ENCODE data around the gene KRTAP10-9. TPM values are rescaled to one million over a fixed set of nuclear protein-coding genes. Genes with fewer than 3 reads are reported as not detected.
A peak's percentile ranks its signal among the peaks of the same experiment; 100 is the strongest.

Gene KRTAP10-9
- total and polyA plus RNA-seq, 2 of the 8 experiments (the other 6 are each of a cell fraction or from before 2014, with no cell fraction given) = not detected

- Histone ChIP-seq H3K18ac (ENCODE audit: extremely low read depth, low read length) (peak overlapping the region; percentile 17; the same call in 1 of the 2 replicates), H2BK12ac (ENCODE audit: low read depth, low read length) (peak overlapping the region; percentile 96), H3K4me3 (ENCODE audit: extremely low read depth in 1 of 4, insufficient read depth in 2 of 4, low read depth in 3 of 4, low read length in 4 of 4) (no peak overlapping the region), H3K4me2 (ENCODE audit: insufficient read depth in 1 of 2, low read depth in 2 of 2, low read length in 2 of 2) (no peak overlapping the region), H3K27me3 (replicated peaks in 1 of 4; ENCODE audit: control insufficient read depth in 3 of 4, extremely low read depth in 1 of 4, insufficient read depth in 3 of 4, low read length in 3 of 4) (no peaks in the 10 kb centered on the region), H3K23ac (ENCODE audit: insufficient read length) (no peak overlapping the region), H3K4ac (replicated peaks; ENCODE audit: insufficient read length, low read depth, low read length) (peak overlapping the region; percentile 12), H3K36me3 (ENCODE audit: control insufficient read depth in 2 of 4, insufficient read depth in 4 of 4, low read length in 3 of 4) (no peaks in the 10 kb centered on the region), H2BK120ac (replicated peaks; ENCODE audit: low read depth, low read length) (peak overlapping the region; percentile 96), H3K27ac (ENCODE audit: low read depth, low read length) (no peak overlapping the region), H2BK5ac (ENCODE audit: low read depth, low read length) (peak overlapping the region; percentile 72), H3K4me1 (replicated peaks in 1 of 4; ENCODE audit: control insufficient read depth in 3 of 4, insufficient read depth in 4 of 4, low read length in 3 of 4) (peaks cover 2 to 20% (median 10%) of the 10 kb centered on the region in 4 experiments), H3K79me1 (ENCODE audit: low read depth, low read length) (no peaks in the 10 kb centered on the region), H4K8ac (ENCODE audit: extremely low read depth, insufficient read depth, low read length) (no peak overlapping the region), H4K5ac (ENCODE audit: insufficient read length, low read depth, low read length) (no peak overlapping the region), H2BK20ac (ENCODE audit: low read length) (peak overlapping the region; percentile 96), H3K56ac (replicated peaks; ENCODE audit: insufficient read length, low read depth, low read length) (no peak overlapping the region), H2AK5ac (ENCODE audit: low read depth, low read length) (peak overlapping the region; percentile 25; the same call in 1 of the 2 replicates), H4K91ac (replicated peaks; ENCODE audit: insufficient read length, low read length) (peak overlapping the region; percentile 52), H3K9ac (replicated peaks in 1 of 4; ENCODE audit: extremely low read depth in 1 of 4, low read depth in 3 of 4, low read length in 3 of 4) (no peak overlapping the region; a peak in 1 of 7 replicates), H3K79me2 (ENCODE audit: control insufficient read depth in 1 of 2, insufficient read depth in 2 of 2, low read length in 2 of 2) (no peaks in the 10 kb centered on the region), H2BK15ac (ENCODE audit: low read length) (peak overlapping the region; percentile 83), H4K20me1 (replicated peaks in 1 of 2; ENCODE audit: control insufficient read depth in 1 of 2, insufficient read depth in 2 of 2, low read length in 2 of 2) (no peaks in the 10 kb centered on the region), H3K9me3 (ENCODE audit: insufficient read depth in 2 of 2, low read depth in 1 of 2, low read length in 1 of 2) (no peaks in the 10 kb centered on the region), H2AFZ (ENCODE audit: low read length) (no peak overlapping the region), H3K14ac (ENCODE audit: insufficient read length) (no peak overlapping the region), H3K23me2 (ENCODE audit: low read depth, low read length) (0 out of 2 replicates have a peak, but pooled peaks cover 4% of the 10 kb centered on the region)
- POLR2A ChIA-PET (ENCODE audit: partially characterized antibody) = interaction anchor here (0.8 kb wide), 1 partner anchor 79 kb away, joined by 3 read pairs; no protein-coding TSS in a partner anchor
- CTCF ChIA-PET (ENCODE audit: partially characterized antibody) = interaction anchor here (0.8 to 1.4 kb wide), 4 partner anchors 15 to 197 kb away, joined by 3 to 5 read pairs (median 4); partner anchors contain the start of gene KRTAP10-5
- FAIRE-seq (no peak), DNase-seq (ENCODE audit: low read depth in 1 of 2, low spot score in 2 of 2) (peak in 1 of 2 experiments; percentile 39)
- TF ChIP-seq RAD21 (IDR thresholded peaks at IDR 0.05 in 1 of 2, conservative IDR thresholded peaks at IDR 0.05 in 1 of 2; ENCODE audit: low read depth in 2 of 2, low read length in 2 of 2) (no peak), TAF7 (optimal IDR thresholded peaks at IDR 0.05; ENCODE audit: borderline replicate concordance, low read depth, low read length) (no peak), YY1 (IDR thresholded peaks at IDR 0.05; ENCODE audit: low read depth, low read length) (no peak), BRCA1 (IDR thresholded peaks at IDR 0.05; ENCODE audit: low read depth, low read length) (no peak), RNF2 (IDR thresholded peaks at IDR 0.05; ENCODE audit: borderline replicate concordance, low read depth, low read length, missing control alignments, poor library complexity, severe bottlenecking) (no peak), EGR1 (IDR thresholded peaks at IDR 0.05; ENCODE audit: borderline replicate concordance, low read depth, low read length) (no peak)
- 94% methylated on average over 9 of the region's 9 CpGs; no CpG with 5 or more reads in 1 of the 2 experiments for WGBS, 2 experiments (ENCODE audit: extremely low coverage in 1 of 2, insufficient coverage in 1 of 2, insufficient read length in 1 of 2, insufficient replicate concordance in 2 of 2, low coverage in 1 of 2, low lambda C conversion rate in 2 of 2, missing lambda C conversion rate in 1 of 2)
Measured at GRCh38 chr21:44596068-44596725, 30.7 kb upstream of the KRTAP10-9 start.

All from H1 (cell line).